GM10847 (cell line): Measurements from ENCODE around the gene SLIT1.

Experiments
- POLR2A ChIP-seq: IDR thresholded peaks from 2 replicates; pipeline ENCODE4 v1.6.1; 2011; ENCODE audit not compliant: insufficient read length; ENCODE audit errors: extremely low read depth

Gene SLIT1

DNA sequence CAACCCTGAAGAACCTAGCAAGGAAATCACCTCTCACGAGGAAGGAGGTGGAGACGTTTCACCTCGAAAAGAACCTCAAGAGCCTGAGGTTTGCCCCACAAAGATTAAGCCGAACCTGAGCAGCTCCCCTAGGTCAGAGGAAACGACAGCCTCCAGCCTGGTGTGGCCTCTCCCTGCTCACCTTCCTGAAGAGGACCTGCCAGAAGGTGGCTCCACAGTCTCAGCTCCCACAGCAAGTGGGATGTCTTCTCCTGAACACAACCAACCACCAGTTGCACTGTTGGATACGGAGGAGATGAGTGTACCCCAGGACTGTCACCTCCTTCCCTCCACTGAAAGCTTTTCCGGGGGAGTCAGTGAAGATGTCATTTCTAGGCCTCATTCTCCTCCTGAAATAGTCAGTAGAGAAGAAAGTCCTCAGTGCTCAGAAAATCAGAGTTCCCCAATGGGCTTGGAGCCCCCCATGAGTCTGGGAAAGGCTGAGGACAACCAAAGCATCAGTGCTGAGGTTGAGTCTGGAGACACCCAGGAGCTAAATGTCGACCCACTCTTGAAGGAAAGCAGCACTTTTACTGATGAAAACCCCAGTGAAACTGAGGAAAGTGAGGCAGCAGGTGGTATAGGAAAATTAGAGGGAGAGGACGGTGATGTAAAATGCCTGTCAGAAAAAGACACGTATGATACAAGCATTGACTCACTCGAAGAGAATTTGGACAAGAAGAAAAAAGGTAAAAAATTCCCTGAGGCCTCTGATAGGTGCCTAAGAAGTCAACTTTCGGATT, 203.4 kb downstream of the SLIT1 start:
- TF ChIP-seq POLR2A = no peak

DNA sequence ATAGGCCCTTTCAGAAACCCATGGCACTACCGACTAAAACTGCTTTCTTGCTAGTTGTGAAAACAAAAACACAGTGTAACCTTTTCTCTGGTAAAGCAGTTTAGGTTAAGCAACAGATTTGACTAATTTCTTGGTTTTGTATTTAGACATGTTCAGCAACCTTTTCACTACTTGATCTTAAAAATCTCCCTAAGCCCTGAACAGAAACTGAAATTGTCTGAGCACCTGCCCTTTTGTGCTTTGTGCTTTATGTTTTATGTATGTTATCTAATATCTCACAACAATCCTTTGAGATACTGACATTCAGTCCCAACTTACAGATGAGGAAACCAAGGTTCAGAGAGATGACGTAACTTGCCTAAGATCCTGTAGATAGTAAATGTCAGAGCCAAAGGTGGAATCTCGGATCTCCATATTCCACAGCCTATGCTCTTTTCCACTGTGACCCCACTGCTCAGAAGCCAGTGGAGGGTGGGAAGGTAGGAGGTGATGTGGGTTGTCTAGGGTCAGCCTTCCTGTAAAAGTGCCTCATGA, 207.1 kb downstream of the SLIT1 start:
- TF ChIP-seq POLR2A = no peak

DNA sequence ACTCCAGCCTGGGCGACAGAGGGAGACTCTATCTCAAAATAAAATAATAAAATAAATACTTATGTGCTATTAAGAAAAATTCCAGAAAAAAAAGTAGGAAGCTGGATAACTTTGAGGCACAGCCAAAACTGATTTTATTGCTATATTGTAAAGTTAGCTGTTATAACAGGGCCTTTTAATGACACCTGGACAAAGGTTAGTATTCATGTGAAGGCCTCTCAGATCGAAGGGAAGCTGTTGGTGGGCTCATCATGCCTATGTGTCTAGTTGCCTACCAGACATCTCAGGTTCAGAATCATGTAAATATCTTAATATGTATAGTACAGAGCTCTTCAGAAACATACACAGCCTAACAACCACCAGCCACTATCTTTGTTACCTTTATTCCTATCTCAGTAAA, 210.6 kb downstream of the SLIT1 start:
- no peak for TF ChIP-seq POLR2A

- no peak for TF ChIP-seq POLR2A
Measured at GRCh38 chr10:96973809-96974747, 211.7 kb downstream of the SLIT1 start.

DNA sequence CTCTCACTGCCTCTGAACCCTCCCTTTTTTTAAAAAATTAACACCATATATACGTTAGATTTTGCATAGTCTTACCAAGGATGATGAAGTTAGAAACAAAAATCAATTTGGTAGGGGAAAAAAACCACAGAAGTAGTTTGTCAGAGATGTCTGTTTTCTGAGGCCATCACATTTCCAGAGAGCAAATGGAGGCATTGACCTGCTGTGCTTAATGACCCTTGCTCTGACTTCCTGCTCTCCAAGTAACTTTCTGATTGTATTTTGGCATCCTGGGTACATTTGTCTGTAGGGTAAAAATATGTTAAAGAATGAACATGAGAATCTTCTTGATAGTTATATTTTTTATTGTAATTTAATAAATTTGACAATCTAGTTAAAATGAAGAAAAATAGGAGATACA, 213.5 kb downstream of the SLIT1 start:
- TF ChIP-seq POLR2A = no peak

DNA sequence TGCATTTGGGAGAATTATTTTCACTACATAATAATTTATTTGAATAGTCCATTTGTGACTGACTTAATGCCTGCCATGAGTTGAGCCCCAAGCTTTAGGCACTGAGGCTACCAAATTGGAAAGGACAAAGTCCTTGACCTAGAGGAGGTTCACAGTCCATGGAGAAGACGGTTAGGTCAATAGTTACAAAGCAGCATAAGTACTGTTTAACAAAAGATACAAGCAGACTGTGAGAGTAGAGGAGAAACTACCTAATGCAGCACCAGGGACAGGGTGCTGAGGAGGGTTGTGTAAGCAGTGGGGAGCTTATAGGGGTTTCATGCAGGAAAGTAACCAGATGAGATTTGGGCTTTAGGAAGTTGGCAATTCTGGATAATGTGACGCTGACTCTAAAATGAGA, 214.4 kb downstream of the SLIT1 start:
- TF ChIP-seq POLR2A = no peak

DNA sequence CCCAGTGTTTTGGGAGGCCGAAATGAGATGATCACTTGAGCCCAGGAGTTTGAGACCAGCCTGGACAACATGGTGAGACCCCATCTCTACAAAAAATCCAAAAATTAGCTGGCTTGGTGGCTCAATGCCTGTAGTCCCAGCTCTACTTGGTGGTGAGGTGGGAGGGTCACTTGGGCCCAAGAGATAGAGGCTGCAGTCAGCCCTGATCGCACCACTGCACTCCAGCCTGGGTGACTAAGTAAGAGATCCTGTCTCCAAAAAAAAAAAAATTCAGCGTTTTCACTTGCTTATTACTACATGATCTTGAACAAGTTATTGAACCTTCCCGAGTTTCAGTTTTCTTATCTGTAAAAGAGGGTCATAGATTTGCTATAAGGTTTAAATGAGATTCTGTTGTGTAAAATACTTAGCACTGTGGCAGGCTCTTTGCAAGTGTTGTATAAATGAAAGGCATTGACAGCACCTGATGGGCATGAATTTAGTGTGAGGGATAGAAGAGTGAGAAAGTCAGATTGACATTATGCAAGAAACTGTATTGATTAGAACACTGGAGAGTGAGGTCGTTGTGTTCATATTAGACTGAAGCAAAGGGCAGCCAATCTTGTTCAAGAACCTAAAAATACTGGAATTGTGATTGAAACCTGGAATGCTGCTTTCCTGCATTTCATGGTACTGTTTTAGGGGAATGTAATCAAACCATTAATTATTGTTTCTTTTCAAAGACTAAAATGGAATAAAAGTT, 216.9 kb downstream of the SLIT1 start:
- no peak for TF ChIP-seq POLR2A

DNA sequence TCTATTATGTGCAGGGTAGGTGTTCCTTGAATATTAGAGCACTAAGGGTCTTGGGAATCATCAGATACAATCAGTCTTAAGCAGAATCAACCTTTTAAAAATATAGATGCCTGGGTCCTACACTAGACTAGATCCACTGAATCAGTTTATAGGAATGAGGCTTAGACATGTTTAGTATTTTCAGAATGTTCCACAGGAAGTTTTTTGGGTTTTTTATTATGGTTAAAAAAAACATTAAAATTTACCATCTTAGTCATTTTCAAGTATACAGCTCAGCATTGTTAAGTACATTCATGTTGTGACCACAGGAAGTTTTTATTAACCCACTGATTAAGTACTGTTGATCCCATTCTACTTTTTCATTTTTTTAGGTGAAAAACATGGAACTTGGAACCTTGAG, 217.9 kb downstream of the SLIT1 start:
- TF ChIP-seq POLR2A = no peak

DNA sequence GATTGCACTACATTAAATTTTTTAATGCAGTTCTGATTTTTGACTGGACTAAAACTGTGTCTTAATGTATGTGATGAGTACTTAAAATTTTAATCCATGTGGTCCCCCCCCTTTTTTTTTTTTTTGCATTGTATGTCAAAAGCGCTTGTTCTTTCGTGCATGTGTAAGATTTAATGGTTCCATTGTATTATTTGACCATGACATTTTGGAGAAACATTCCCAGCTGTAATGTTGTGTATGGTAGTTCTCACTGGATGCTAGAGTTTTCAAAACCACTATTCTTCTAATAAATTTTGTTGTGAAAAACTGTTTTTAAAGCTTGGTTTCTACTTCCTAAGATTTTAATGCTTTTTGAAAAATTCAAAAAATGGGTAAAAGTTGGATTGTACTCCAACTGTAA, 221.6 kb downstream of the SLIT1 start:
- no peak for TF ChIP-seq POLR2A

GRCh38 chr10:96960872-96961271, 224.9 kb downstream of the SLIT1 start:
- TF ChIP-seq POLR2A = no peak

- TF ChIP-seq POLR2A = no peak
Measured at GRCh38 chr10:96959733-96960132, 226.0 kb downstream of the SLIT1 start.

- TF ChIP-seq POLR2A = no peak
Measured at GRCh38 chr10:96958071-96958470, 227.7 kb downstream of the SLIT1 start.

GRCh38 chr10:96955794-96956193, 230.0 kb downstream of the SLIT1 start:
- no peak for TF ChIP-seq POLR2A

GRCh38 chr10:96951954-96952353, 233.8 kb downstream of the SLIT1 start:
- TF ChIP-seq POLR2A = no peak

GRCh38 chr10:96949039-96949683, 236.6 kb downstream of the SLIT1 start:
- TF ChIP-seq POLR2A = no peak
